Liver (tissue), 9 donors: ENCODE measurements around the gene TUBB1. TPM values are rescaled to one million over a fixed set of nuclear protein-coding genes. Genes with fewer than 3 reads are reported as not detected.

ENCODE experiments used
- DNase-seq: peaks from one replicate; pipeline ENCODE4 v3.0.0-alpha.2; 2017; ENCODE audit warnings: low spot score
- H3K27ac ChIP-seq, 2 donors: one replicate each; pipeline ENCODE4 v1.7.0; 2013; ENCODE audit warnings: inconsistent platforms in 2 of 2, low read length in 2 of 2, control low read depth in 1 of 2, low read depth in 1 of 2, mild to moderate bottlenecking in 1 of 2
- H3K27me3 ChIP-seq, 4 donors: one replicate each; pipeline versions ENCODE4 v1.6.1 to v1.7.0; 2013; ENCODE audit warnings: low read length in 3 of 4, inconsistent platforms in 1 of 4, mild to moderate bottlenecking in 1 of 4, moderate library complexity in 1 of 4; ENCODE audit not compliant: control insufficient read depth in 4 of 4, insufficient read depth in 4 of 4
- H3K36me3 ChIP-seq, 4 donors: one replicate each; pipeline versions ENCODE4 v1.6.1 to v1.7.0; 2013; ENCODE audit warnings: low read length in 3 of 4, mild to moderate bottlenecking in 3 of 4, low read depth in 1 of 4, moderate library complexity in 1 of 4; ENCODE audit not compliant: control insufficient read depth in 4 of 4, insufficient read depth in 3 of 4
- H3K4me1 ChIP-seq, 4 donors: one replicate each; pipeline versions ENCODE4 v1.6.1 to v1.7.0; 2013; ENCODE audit warnings: low read length in 3 of 4, mild to moderate bottlenecking in 3 of 4, moderate library complexity in 1 of 4; ENCODE audit not compliant: control insufficient read depth in 4 of 4, insufficient read depth in 4 of 4
- H3K4me3 ChIP-seq, 3 donors: one replicate each; pipeline versions ENCODE4 v1.6.1 to v1.7.0; 2013; ENCODE audit warnings: low read length in 3 of 3, control low read depth in 1 of 3, low read depth in 1 of 3, mild to moderate bottlenecking in 1 of 3
- H3K9ac ChIP-seq, 2 donors: one replicate each; pipeline ENCODE4 v1.7.0; 2013; ENCODE audit warnings: low read length in 2 of 2, mild to moderate bottlenecking in 2 of 2, moderate library complexity in 2 of 2, control low read depth in 1 of 2, low read depth in 1 of 2
- H3K9me3 ChIP-seq, 4 donors: one replicate each; pipeline versions ENCODE4 v1.6.1 to v1.7.0; 2013; ENCODE audit warnings: low read length in 3 of 4; ENCODE audit not compliant: control insufficient read depth in 4 of 4
- ATF3 ChIP-seq: IDR thresholded peaks from 2 replicates; pipeline ENCODE4 v1.6.1; 2016; ENCODE audit warnings: antibody characterized with exemption
- CTCF ChIP-seq: fragments of 150-350 bp; IDR thresholded peaks from 2 replicates; pipeline ENCODE4 v1.5.1; 2017; ENCODE audit warnings: improper control_type of control experiment, low read depth, low read length; ENCODE audit not compliant: missing input control
- EGR1 ChIP-seq, 2 donors: IDR thresholded peaks; 2 replicates each; pipeline ENCODE4 v1.6.1; 2016 to 2018; ENCODE audit warnings: antibody characterized with exemption in 2 of 2, low read depth in 2 of 2
- FOXA1 ChIP-seq: IDR thresholded peaks from 2 replicates; pipeline ENCODE4 v1.6.1; 2016; ENCODE audit warnings: antibody characterized with exemption
- FOXA2 ChIP-seq: IDR thresholded peaks from 2 replicates; pipeline ENCODE4 v1.6.1; 2016; ENCODE audit warnings: antibody characterized with exemption
- GABPA ChIP-seq, 2 donors: IDR thresholded peaks in 1 of 2; conservative IDR thresholded peaks in 1 of 2; 2 replicates each; pipeline ENCODE4 v1.6.1; 2016; ENCODE audit warnings: antibody characterized with exemption in 2 of 2, mild to moderate bottlenecking in 1 of 2, moderate library complexity in 1 of 2
- HNF4A ChIP-seq, 2 donors: conservative IDR thresholded peaks; 2 replicates each; pipeline ENCODE4 v1.6.1; 2016; ENCODE audit warnings: antibody characterized with exemption in 2 of 2, mild to moderate bottlenecking in 2 of 2
- HNF4G ChIP-seq: IDR thresholded peaks from 2 replicates; pipeline ENCODE4 v1.6.1; 2016; ENCODE audit warnings: antibody characterized with exemption
- JUND ChIP-seq, 2 donors: IDR thresholded peaks; 2 replicates each; pipeline ENCODE4 v1.6.1; 2016; ENCODE audit warnings: antibody characterized with exemption in 2 of 2
- MAX ChIP-seq: IDR thresholded peaks from 2 replicates; pipeline ENCODE4 v1.6.1; 2016; ENCODE audit warnings: antibody characterized with exemption
- NR2F2 ChIP-seq: IDR thresholded peaks from 2 replicates; pipeline ENCODE4 v1.6.1; 2016; ENCODE audit warnings: antibody characterized with exemption
- RAD21 ChIP-seq, 2 donors: IDR thresholded peaks; 2 replicates each; pipeline ENCODE4 v1.6.1; 2016; ENCODE audit warnings: antibody characterized with exemption in 2 of 2, mild to moderate bottlenecking in 2 of 2
- REST ChIP-seq: IDR thresholded peaks from 2 replicates; pipeline ENCODE4 v1.6.1; 2016; ENCODE audit warnings: antibody characterized with exemption, mild to moderate bottlenecking
- RXRA ChIP-seq, 2 donors: IDR thresholded peaks; 2 replicates each; pipeline ENCODE4 v1.6.1; 2017 to 2018; ENCODE audit warnings: antibody characterized with exemption in 2 of 2, mild to moderate bottlenecking in 1 of 2
- SP1 ChIP-seq: IDR thresholded peaks from 2 replicates; pipeline ENCODE4 v1.6.1; 2018; ENCODE audit warnings: antibody characterized with exemption, mild to moderate bottlenecking
- TAF1 ChIP-seq: conservative IDR thresholded peaks from 2 replicates; pipeline ENCODE4 v1.6.1; 2016; ENCODE audit warnings: antibody characterized with exemption, mild to moderate bottlenecking
- YY1 ChIP-seq: IDR thresholded peaks from 2 replicates; pipeline ENCODE4 v1.6.1; 2016; ENCODE audit warnings: antibody characterized with exemption, mild to moderate bottlenecking
- ZBTB33 ChIP-seq: IDR thresholded peaks from 2 replicates; pipeline ENCODE4 v1.6.1; 2016; ENCODE audit warnings: antibody characterized with exemption
- WGBS: extraction: QIAGEN DNeasy Blood & Tissue Kit; methylation state at CpG from one replicate; pipeline ENCODE4 v1.1.7; 2013; 5-methylcytosine and 5-hydroxymethylcytosine counted together
- polyA plus RNA-seq, 2 donors: library from polyadenylated mRNA; stranded (reverse) in 1 of 2; unstranded in 1 of 2; fragments of 200-250 nt in 1 of 2; fragments of >200 nt in 1 of 2; fragmentation: Nextera tagmentation in 1 of 2; extraction: Ambion mirVana in 1 of 2; gene quantifications; one replicate each; pipeline versions ENCODE4 v1.2.1 to v1.2.3, GENCODE V29; 2013 to 2015
- total RNA-seq, 2 donors: library from RNA; depleted of rRNA; stranded (reverse); fragments of >200 nt; gene quantifications; one replicate each; pipeline ENCODE4 v1.2.3, GENCODE V29; 2014
- donor health status: healthy.
- donor health status: healthy.
- donor health status: healthy.
- donor health status: healthy.
- donor health status: healthy.

Gene TUBB1
- total and polyA plus RNA-seq, 4 donors = 0.17 to 59.5 (median 0.24) TPM

GRCh38 chr20:58975353-58975752 lies 43.9 kb upstream of the TUBB1 start:
- no peak for TF ChIP-seq ZBTB33
- no peak for TF ChIP-seq FOXA2
- TF ChIP-seq HNF4G = no peak
- TF ChIP-seq HNF4A (conservative IDR thresholded peaks at IDR 0.05) = no peak
- no peak for TF ChIP-seq RXRA (IDR thresholded peaks at IDR 0.05)
- no peak for TF ChIP-seq ATF3
- peaks cover 0 to 8% (median 5%) of the 10 kb centered on the region in 4 donors for H3K9me3 ChIP-seq
- no peak overlapping the region for H3K9ac ChIP-seq
- DNase-seq = no peak
- no peaks in the 10 kb centered on the region for H3K4me1 ChIP-seq
- H3K36me3 ChIP-seq = no peaks in the 10 kb centered on the region
- WGBS = 93% methylated on average over 1 of the region's 1 CpG
- H3K27me3 ChIP-seq = no peaks in the 10 kb centered on the region
- no peak overlapping the region for H3K4me3 ChIP-seq
- no peak overlapping the region for H3K27ac ChIP-seq

GRCh38 chr20:58976061-58976730 lies 43.0 kb upstream of the TUBB1 start:
- DNase-seq = no peak
- 89% methylated on average over 3 of the region's 3 CpGs for WGBS
- H3K9me3 ChIP-seq = peaks cover 0 to 8% (median 5%) of the 10 kb centered on the region in 4 donors
- no peak overlapping the region for H3K27ac ChIP-seq
- no peak overlapping the region for H3K4me3 ChIP-seq
- no peak for TF ChIP-seq RXRA (IDR thresholded peaks at IDR 0.05)
- no peak for TF ChIP-seq CTCF
- TF ChIP-seq NR2F2 = no peak
- TF ChIP-seq ZBTB33 = no peak
- TF ChIP-seq GABPA (IDR thresholded peaks at IDR 0.05 in 1 of 2, conservative IDR thresholded peaks at IDR 0.05 in 1 of 2) = no peak
- TF ChIP-seq JUND (IDR thresholded peaks at IDR 0.05) = no peak
- TF ChIP-seq MAX = no peak
- TF ChIP-seq HNF4A (conservative IDR thresholded peaks at IDR 0.05) = no peak
- no peak for TF ChIP-seq HNF4G
- TF ChIP-seq SP1 = no peak
- TF ChIP-seq FOXA1 = no peak
- no peak for TF ChIP-seq YY1
- no peak for TF ChIP-seq FOXA2
- TF ChIP-seq ATF3 = no peak
- TF ChIP-seq EGR1 (IDR thresholded peaks at IDR 0.05; ENCODE audit: low read depth in 2 of 2) = no peak
- no peak for TF ChIP-seq RAD21 (IDR thresholded peaks at IDR 0.05)
- no peak for TF ChIP-seq REST
- no peak for TF ChIP-seq TAF1
- H3K27me3 ChIP-seq = no peaks in the 10 kb centered on the region
- H3K4me1 ChIP-seq = peaks cover 0 to 5% (median 0%) of the 10 kb centered on the region in 4 donors
- no peaks in the 10 kb centered on the region for H3K36me3 ChIP-seq
- no peak overlapping the region for H3K9ac ChIP-seq
